Neural progenitor cell (in vitro differentiated cells): ENCODE measurements around the gene IL5RA. TPM values are rescaled to one million over a fixed set of nuclear protein-coding genes. Genes with fewer than 3 reads are reported as not detected.

ENCODE experiments used
- DNase-seq: peaks from one replicate; pipeline ENCODE4 v3.0.0-alpha.2; 2016; ENCODE audit warnings: low spot score
- H2AFZ ChIP-seq: fragments of 200-600 bp; sonication (generic); replicated peaks from 2 replicates; pipeline ENCODE4 v1.6.1; 2016; ENCODE audit warnings: antibody characterized with exemption
- H3F3A ChIP-seq: fragments of 200-600 bp; sonication (generic); 2 replicates; pipeline ENCODE4 v1.6.1; 2016; ENCODE audit warnings: antibody characterized with exemption, low read depth
- H3K27ac ChIP-seq: fragments of 200-600 bp; sonication (generic); 2 replicates; pipeline ENCODE4 v1.5.1; 2016; ENCODE audit warnings: mild to moderate bottlenecking
- H3K27me3 ChIP-seq: fragments of 200-600 bp; sonication (generic); 2 replicates; pipeline ENCODE4 v1.6.1; 2016; ENCODE audit warnings: mild to moderate bottlenecking, moderate library complexity
- H3K36me3 ChIP-seq: fragments of 200-600 bp; sonication (generic); 2 replicates; pipeline ENCODE4 v1.5.1; 2016
- H3K4me1 ChIP-seq: fragments of 200-600 bp; sonication (generic); 2 replicates; pipeline ENCODE4 v1.6.1; 2016; ENCODE audit warnings: mixed run types
- H3K4me2 ChIP-seq: fragments of 200-600 bp; sonication (generic); 2 replicates; pipeline ENCODE4 v1.6.1; 2016
- H3K4me3 ChIP-seq: fragments of 200-600 bp; sonication (generic); 2 replicates; pipeline ENCODE4 v1.5.1; 2016
- H3K79me2 ChIP-seq: fragments of 200-600 bp; sonication (generic); 2 replicates; pipeline ENCODE4 v1.6.1; 2016; ENCODE audit warnings: low read depth
- H3K9ac ChIP-seq: fragments of 200-600 bp; sonication (generic); 2 replicates; pipeline ENCODE4 v1.6.1; 2016
- H3K9me3 ChIP-seq: fragments of 200-600 bp; sonication (generic); 2 replicates; pipeline ENCODE4 v1.5.1; 2016; ENCODE audit warnings: low read depth
- H4K20me1 ChIP-seq: fragments of 200-600 bp; sonication (generic); 2 replicates; pipeline ENCODE4 v1.6.1; 2016; ENCODE audit warnings: low read depth
- H3K27ac Mint-ChIP-seq: 3 replicates; pipeline ENCODE4 v1.8.0; 2021; ENCODE audit warnings: mixed read lengths
- H3K27me3 Mint-ChIP-seq: 2 replicates; pipeline ENCODE4 v1.8.0; 2022; ENCODE audit warnings: low read depth, mild to moderate bottlenecking, inconsistent platforms, moderate library complexity, mixed read lengths; ENCODE audit not compliant: insufficient read depth
- H3K36me3 Mint-ChIP-seq: 3 replicates; pipeline ENCODE4 v1.8.0; 2021; ENCODE audit warnings: mixed read lengths
- H3K4me1 Mint-ChIP-seq: 3 replicates; pipeline ENCODE4 v1.8.0; 2021; ENCODE audit warnings: mixed read lengths
- H3K4me3 Mint-ChIP-seq: 3 replicates; pipeline ENCODE4 v1.8.0; 2021; ENCODE audit warnings: mild to moderate bottlenecking, moderate library complexity, mixed read lengths
- H3K9me3 Mint-ChIP-seq: 3 replicates; pipeline ENCODE4 v1.8.0; 2020; ENCODE audit warnings: mixed read lengths
- EZH2 ChIP-seq: fragments of 200-600 bp; sonication (generic); IDR thresholded peaks from 2 replicates; pipeline ENCODE4 v1.6.1; 2017; ENCODE audit warnings: antibody characterized with exemption, mild to moderate bottlenecking, moderate library complexity
- EZH2phosphoT487 ChIP-seq: fragments of 200-600 bp; sonication (generic); IDR thresholded peaks from 2 replicates; pipeline ENCODE4 v1.6.1; 2017; ENCODE audit warnings: antibody characterized with exemption
- total RNA-seq: library from RNA; depleted of rRNA; stranded (reverse); fragments of >200 nt; gene quantifications from 2 replicates; pipeline ENCODE4 v1.2.3, GENCODE V29; 2015; ENCODE audit warnings: low replicate concordance
- TF ChIP-seq, protein P1 (sequence below): fragments of 200-600 bp; sonication (generic); IDR thresholded peaks from 2 replicates; pipeline ENCODE4 v1.5.1; 2017; ENCODE audit warnings: antibody characterized with exemption, mild to moderate bottlenecking

The IL5RA gene
- total RNA-seq, 1 donor from 2014 or later, result not detected

DNA sequence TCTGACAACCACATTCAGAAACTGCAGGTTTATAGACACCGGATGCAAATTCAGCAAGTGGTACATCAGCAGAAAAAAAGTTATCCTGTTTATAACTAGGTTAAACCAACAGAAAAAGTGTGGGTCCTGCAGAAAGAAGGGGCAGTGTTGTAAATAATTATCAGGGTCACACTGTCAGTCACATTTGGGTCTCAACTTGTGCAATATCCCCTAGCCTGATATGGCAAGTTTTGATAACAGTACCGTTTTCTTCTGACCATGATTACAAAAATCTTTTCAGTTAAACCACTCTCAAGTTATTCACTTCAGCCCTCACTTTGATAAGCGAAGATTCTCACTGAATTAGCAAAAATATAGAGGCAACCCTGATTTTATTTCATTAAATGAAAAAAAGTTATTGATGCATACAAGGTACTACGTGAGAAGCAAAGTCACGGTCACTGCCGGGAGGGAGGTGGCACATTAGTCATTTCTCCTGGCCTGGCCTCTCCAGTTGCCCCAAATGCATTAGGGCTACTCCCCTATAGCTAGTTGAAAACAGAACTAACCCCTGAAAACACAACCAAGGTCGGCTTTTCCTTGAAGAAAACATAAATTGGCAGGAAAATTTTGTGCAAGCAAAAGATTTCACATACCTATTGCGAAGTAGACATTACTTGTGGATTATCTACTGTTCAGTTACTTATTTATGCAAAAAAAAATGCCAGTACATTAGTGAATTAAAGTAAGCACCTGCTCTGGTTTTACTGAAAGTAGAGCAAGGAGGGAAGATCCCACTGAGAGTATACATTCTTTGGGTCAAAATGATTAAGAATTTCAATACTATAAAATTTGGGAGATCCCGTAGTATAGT, 28.6 kb downstream of the IL5RA start:
- no peak overlapping the region for H3K9ac ChIP-seq
- peaks cover 21% of the 10 kb centered on the region for H3K4me1 ChIP-seq
- Mint-ChIP-seq H3K27ac (no peak overlapping the region), H3K36me3 (no peaks in the 10 kb centered on the region), H3K9me3 (no peaks in the 10 kb centered on the region), H3K27me3 (peaks cover 5% of the 10 kb centered on the region), H3K4me3 (no peak overlapping the region), H3K4me1 (peaks cover 26% of the 10 kb centered on the region)
- no peak overlapping the region for H3K27ac ChIP-seq
- H4K20me1 ChIP-seq, result no peaks in the 10 kb centered on the region
- H3F3A ChIP-seq, result peaks cover 16% of the 10 kb centered on the region
- H3K4me3 ChIP-seq, result no peak overlapping the region
- no peaks in the 10 kb centered on the region for H3K79me2 ChIP-seq
- H3K9me3 ChIP-seq, result no peaks in the 10 kb centered on the region
- TF ChIP-seq, protein P1, sequence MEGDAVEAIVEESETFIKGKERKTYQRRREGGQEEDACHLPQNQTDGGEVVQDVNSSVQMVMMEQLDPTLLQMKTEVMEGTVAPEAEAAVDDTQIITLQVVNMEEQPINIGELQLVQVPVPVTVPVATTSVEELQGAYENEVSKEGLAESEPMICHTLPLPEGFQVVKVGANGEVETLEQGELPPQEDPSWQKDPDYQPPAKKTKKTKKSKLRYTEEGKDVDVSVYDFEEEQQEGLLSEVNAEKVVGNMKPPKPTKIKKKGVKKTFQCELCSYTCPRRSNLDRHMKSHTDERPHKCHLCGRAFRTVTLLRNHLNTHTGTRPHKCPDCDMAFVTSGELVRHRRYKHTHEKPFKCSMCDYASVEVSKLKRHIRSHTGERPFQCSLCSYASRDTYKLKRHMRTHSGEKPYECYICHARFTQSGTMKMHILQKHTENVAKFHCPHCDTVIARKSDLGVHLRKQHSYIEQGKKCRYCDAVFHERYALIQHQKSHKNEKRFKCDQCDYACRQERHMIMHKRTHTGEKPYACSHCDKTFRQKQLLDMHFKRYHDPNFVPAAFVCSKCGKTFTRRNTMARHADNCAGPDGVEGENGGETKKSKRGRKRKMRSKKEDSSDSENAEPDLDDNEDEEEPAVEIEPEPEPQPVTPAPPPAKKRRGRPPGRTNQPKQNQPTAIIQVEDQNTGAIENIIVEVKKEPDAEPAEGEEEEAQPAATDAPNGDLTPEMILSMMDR, result no peak
- no peak for TF ChIP-seq EZH2
- TF ChIP-seq EZH2phosphoT487, result no peak
- no peak overlapping the region for H3K4me2 ChIP-seq
- no peaks in the 10 kb centered on the region for H3K36me3 ChIP-seq
- DNase-seq, result no peak
- H2AFZ ChIP-seq, result no peak overlapping the region
- H3K27me3 ChIP-seq, result peaks cover 5% of the 10 kb centered on the region

DNA sequence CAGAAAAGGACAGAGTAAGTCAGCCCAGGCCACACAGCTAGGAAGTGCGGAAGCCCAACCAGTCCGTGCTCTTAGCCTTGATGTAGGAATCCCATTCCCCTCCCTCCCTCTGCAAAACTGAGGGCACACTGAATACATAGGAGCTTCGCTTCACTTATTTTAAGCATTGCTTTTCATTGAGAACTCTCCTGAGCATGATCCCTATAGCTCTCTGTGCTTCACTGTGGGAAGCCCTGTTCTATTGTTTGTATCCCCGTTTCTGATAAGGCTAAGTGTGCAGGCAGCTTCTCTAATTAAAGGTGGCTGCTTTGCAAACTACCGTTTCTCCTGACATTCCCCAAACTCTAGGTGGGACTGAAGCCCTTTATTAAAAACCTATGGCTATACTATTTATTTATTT, 29.9 kb downstream of the IL5RA start:
- Histone ChIP-seq H3K4me2 (peak overlapping the region; percentile 51), H3K4me3 (no peak overlapping the region), H3K9me3 (no peaks in the 10 kb centered on the region), H3K9ac (no peak overlapping the region), H3K27me3 (peaks cover 5% of the 10 kb centered on the region), H3K79me2 (no peaks in the 10 kb centered on the region), H3K4me1 (peaks cover 21% of the 10 kb centered on the region), H3K27ac (no peak overlapping the region), H4K20me1 (no peaks in the 10 kb centered on the region), H3F3A (peaks cover 16% of the 10 kb centered on the region), H3K36me3 (no peaks in the 10 kb centered on the region), H2AFZ (no peak overlapping the region)
- DNase-seq, result peak; percentile 73
- H3K27me3 Mint-ChIP-seq, result peaks cover 5% of the 10 kb centered on the region
- H3K36me3 Mint-ChIP-seq, result no peaks in the 10 kb centered on the region
- peak overlapping the region; percentile 78 for H3K27ac Mint-ChIP-seq
- TF ChIP-seq EZH2phosphoT487, result peak; percentile 80
- TF ChIP-seq EZH2, result no peak
- H3K9me3 Mint-ChIP-seq, result no peaks in the 10 kb centered on the region
- peaks cover 26% of the 10 kb centered on the region for H3K4me1 Mint-ChIP-seq
- H3K4me3 Mint-ChIP-seq, result no peak overlapping the region

- Histone ChIP-seq H3K79me2 (no peaks in the 10 kb centered on the region), H3K9ac (no peak overlapping the region), H3K4me3 (no peak overlapping the region), H3K27me3 (no peaks in the 10 kb centered on the region), H3K9me3 (no peaks in the 10 kb centered on the region), H3F3A (no peaks in the 10 kb centered on the region), H4K20me1 (no peaks in the 10 kb centered on the region), H3K27ac (no peak overlapping the region), H3K4me2 (no peak overlapping the region), H3K36me3 (no peaks in the 10 kb centered on the region), H3K4me1 (peaks cover under 1% of the 10 kb centered on the region), H2AFZ (no peak overlapping the region)
- no peak overlapping the region for H3K4me3 Mint-ChIP-seq
- DNase-seq, result no peak
- peaks cover 6% of the 10 kb centered on the region for H3K27me3 Mint-ChIP-seq
- TF ChIP-seq, protein P1, result no peak
- TF ChIP-seq EZH2phosphoT487, result no peak
- no peak for TF ChIP-seq EZH2
- H3K4me1 Mint-ChIP-seq, result peaks cover 7% of the 10 kb centered on the region
- no peaks in the 10 kb centered on the region for H3K9me3 Mint-ChIP-seq
- no peaks in the 10 kb centered on the region for H3K36me3 Mint-ChIP-seq
- peak overlapping the region; percentile 21 for H3K27ac Mint-ChIP-seq
Observed at GRCh38 chr3:3074551-3075257, 35.5 kb downstream of the IL5RA start.
